GM19395 (cell line): ENCODE data around the gene HSD3B7.
"Not testable (repeated sequence)": the region's sequence is repeated elsewhere in the genome, so short reads cannot be mapped to it uniquely, and the experiment has no call there.

Source experiments
- ATAC-seq: cut with Tn5 transposase; IDR thresholded peaks from one replicate; pipeline ENCODE4 v1.9.1; 2021; ENCODE audit warnings: mild to moderate bottlenecking, moderate library complexity; ENCODE audit not compliant: unreplicated experiment

Gene HSD3B7

DNA sequence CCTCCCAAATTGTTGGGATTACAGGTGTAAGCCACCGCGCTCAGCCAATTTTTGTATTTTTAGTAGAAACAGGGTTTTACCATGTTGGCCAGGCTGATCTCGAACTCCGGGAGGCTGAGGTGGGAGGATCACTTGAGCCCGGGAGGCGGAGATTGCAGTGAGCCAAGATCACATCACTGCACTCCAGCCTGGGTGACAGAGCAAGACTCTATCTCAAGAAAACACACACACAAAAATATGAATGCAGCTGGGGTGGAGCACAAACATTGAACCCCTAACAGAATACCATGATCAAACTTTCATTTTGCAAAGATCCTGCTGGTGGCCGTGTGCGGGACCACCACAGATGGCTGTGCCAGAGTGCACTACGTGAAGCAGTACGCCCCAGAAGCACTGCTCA, 32.7 kb downstream of the HSD3B7 start:
- ATAC-seq: not testable (repeated sequence)

DNA sequence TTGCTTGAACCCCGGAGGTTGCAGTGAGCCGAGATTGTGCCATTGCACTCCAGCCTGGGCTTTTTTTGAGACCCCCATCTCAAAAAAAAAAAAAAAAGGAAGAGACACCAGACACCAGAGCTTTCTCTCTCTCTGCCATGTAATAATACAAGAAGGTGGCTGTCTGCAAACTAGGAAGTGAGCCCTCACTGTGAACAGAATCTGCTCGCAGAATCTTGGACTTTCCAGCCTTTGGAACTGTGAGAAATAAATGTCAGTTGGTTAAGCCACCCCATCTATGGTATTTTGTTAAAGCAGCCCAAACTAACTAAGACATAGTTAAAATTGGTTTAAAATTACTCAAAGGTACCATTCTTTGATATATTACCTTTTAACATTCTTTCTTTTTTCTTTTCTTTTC, 35.5 kb downstream of the HSD3B7 start:
- no peak for ATAC-seq

DNA sequence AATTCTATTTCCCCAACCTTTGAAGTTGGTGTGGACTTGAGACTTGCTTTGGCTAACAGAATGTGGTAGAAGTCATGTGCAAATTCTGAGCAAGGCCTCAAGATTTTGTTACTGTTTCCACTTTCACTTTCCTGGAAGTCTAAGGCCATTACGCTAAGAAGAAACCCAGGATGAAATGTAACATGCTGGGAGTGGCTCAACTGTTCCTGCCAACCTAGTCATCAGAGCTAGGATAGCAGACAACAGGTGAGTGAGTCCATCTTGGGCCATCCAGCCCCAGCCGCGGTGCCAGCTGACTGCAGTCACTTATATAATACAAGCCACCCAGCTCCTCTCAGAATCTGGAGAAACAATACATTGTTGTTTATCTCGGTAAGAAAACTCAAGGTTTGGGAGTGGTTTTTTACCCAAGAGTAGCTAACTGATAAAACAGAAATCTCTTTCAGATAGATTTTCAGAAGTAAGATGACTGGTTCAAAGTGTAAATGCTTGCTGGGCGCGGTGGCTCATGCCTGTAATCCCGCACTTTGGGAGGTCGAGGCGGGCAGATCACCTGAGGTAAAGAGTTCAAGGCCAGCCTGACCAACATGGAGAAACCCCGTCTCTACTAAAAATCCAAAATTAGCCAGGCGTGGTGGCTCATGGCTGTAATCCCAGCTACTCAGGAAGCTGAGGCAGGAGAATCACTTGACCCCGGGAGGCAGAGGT, 37.7 kb downstream of the HSD3B7 start:
- ATAC-seq: no peak

DNA sequence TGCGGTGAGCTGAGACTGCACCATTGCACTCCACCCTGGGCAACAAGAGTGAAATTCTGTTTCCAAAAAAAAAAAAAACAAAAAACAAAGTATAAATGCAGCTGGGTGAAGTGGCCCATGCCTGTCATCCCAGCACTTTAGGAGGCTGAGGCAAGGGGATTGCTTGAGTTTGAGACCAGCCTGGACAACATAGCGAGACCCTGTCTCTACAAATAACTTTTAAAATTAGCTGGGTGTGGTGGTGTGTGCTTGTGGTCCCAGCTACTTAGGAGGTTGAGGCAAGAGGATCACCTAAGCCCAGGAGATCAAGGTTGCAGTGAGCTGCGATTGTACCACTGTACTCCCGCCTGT, 38.2 kb downstream of the HSD3B7 start:
- ATAC-seq: no peak

DNA sequence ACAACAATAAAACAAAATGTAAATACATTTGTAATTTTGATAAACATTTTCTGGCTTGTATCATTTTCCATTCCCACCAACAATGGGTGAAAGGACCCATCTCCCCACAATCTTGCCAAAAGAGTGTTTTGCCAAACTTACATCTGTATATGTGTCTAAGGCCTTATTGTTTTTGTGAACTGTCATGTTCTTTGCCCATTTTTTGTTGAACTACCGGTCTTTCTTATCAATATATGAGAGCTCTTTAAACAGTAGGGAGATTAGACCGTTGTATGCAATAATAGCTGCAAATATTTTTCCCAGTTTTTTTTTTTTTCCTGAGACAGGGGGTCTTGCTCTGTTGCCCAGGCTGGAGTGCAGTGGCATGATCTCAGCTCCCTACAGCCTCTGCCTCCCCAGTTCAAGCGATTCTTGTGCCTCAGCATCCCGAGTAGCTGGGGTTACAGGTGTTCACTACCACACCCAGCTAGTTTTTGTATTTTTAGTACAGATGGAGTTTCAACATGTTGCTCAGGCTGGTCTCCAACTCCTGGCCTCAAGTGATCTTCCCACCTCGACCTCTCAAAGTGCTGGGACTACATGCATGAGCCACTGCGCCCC, 38.7 kb downstream of the HSD3B7 start:
- ATAC-seq: no peak

DNA sequence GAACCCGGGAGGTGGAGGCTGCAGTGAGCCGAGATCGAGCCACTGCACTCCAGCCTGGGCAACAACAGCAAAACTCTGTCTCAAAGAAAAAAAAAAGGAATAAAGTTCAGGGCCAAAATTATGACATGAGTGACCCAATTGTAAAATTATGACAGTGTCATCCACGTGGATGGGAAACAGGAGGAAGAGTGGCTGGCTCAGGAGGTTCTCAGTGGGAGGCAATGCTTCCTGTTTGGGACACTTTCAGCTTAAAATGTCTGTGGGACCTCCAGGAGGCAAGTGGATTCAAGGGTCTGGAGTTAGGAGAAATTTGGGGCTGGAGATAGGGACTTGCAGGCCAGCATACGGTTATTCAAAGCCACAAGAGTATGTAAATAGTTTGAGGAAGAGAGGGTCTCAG, 40.3 kb downstream of the HSD3B7 start:
- no peak for ATAC-seq

DNA sequence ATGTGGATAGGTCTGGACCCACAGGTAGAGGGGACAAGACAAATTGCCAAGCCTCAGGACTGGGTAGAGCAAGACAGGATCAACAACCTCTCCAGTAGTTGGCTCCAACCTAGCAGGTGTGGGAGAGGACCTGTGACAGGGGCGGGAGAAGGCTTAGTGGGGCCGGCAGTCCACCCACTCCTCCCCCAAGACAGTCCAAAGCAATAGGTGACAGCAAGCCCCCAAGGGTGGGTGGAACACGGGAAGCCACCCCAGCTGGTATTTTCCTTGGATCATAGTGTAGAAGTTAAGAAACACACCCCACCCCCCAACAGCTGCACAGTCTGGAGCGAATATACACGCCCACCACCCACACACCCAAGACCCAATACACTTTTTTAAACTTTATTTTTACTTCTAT, 44.3 kb downstream of the HSD3B7 start:
- ATAC-seq: no peak

DNA sequence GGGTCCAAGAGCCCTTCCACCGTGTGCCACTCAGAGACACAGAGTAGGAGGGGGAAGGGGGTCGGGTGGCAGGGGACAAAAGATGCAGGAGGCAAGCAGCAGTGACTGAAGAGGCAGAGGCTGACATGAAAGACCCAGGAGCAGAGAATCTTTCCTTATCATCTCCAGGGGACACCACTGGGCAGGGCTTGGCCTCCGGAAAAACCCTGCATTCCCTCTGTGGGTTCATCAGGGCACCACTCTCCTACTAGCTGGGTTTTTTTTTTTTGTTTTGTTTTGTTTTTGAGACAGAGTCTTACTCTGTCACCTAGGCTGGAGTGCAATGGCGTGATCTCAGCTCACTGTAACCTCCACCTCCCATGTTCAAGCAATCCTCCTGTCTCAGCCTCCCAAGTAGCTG, 46.3 kb downstream of the HSD3B7 start:
- ATAC-seq: no peak

DNA sequence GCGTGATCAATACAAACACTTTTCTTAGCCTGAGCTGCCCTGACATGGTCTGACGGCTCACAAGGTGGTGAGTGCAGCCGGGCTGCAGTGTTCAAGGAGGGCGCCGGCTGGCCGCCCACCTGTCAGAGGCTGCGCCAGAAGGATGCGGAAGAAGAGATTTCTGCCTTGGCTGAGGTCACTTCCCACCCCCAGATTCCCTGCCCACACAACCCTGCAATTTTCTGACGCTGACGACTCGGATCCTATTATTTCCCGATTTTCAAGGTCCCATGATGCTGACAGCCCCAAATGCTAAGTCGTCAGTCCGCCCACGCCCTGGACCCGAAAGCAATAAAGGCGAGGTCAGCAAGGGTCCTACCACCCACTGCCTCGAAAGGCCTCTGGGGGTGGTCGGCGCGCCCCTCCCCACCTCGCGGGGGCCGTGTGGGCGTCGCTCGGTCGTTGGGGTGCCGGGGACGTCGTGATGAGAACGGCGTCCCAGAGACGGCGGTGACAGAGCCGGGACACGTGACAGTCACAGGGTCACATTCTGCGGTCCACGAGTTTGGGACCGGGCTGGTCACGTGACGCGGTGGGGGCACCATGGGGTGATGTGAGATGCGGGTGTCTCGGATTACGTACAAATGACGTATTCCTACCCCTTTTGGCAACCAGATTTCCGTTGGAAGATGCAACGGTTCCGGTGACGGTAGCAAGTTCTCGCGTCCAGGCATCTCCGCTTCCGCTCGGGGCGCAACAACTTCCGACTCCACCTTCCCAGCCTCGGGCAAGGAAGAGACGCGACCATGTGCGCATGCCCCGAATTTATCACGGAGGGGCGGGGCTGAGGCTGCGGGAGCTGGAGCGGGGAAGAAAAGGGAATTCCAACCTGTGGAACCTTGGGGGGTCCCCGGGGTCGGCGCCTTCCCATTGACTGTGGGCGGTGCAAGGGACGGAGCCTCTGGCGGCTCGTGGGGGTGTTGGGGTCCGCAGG, 48.0 kb downstream of the HSD3B7 start, which contains the start of gene STX4:
STX4 (plus strand) TSS at position 823 of the 973 bp plus-strand sequence. CDS start 248 bp downstream, outside the sequence.
- peak; percentile 83 for ATAC-seq

DNA sequence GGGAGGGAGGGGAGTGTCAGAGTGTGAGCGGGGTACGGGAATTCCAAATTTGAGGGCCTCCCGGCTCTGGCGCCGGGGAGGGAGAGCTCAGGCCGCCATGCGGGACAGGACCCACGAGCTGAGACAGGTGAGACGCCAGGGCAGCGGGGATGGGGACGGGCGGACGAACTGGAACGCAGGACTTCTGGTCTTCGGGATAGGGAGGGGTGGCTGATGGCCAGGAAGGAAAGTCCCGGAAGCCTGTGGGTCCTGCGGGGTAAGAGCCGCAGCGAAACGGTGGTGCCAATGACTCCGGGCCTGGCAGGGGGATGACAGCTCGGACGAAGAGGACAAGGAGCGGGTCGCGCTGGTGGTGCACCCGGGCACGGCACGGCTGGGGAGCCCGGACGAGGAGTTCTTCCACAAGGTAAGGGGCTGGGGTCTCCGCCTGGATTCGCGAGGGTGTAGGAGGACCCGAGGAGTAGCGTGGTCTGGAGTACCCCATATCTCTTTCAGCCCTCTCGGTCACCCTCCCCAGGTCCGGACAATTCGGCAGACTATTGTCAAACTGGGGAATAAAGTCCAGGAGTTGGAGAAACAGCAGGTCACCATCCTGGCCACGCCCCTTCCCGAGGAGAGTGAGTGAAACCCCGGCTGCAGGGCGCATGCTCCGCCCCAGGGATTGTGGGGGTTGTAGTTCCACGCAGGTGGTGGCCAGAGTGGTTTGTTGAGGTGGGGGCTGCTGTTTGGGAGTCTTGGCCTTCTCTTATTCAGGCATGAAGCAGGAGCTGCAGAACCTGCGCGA, 48.9 kb downstream of the HSD3B7 start:
- ATAC-seq: peak; percentile 50

DNA sequence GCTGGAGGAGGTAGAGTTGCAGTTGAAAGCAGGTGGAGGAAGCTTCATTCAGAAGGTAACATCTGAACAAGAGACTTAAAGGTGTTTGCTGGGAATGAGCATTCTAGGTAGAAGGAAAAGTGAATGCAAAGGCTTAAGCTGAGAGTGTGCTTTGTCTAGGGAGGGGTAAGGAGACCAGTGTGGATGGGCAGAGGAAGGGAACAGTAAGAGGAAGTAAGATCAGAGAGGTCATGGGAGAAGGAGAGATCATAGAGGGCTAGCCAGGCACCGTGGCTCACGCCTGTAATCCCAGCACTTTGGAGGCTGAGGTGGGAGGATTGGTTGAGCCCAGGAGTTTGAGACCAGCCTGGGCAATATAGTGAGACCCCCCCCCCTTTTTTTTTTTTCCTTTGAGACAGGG, 51.7 kb downstream of the HSD3B7 start:
- ATAC-seq: no peak
